HG03520 (cell line): ENCODE data around the gene SMARCD1.

Experiments
- ATAC-seq: cut with Tn5 transposase; IDR thresholded peaks from one replicate; pipeline ENCODE4 v1.9.1; 2021; ENCODE audit warnings: mild to moderate bottlenecking, moderate library complexity; ENCODE audit not compliant: unreplicated experiment

SMARCD1 gene

DNA sequence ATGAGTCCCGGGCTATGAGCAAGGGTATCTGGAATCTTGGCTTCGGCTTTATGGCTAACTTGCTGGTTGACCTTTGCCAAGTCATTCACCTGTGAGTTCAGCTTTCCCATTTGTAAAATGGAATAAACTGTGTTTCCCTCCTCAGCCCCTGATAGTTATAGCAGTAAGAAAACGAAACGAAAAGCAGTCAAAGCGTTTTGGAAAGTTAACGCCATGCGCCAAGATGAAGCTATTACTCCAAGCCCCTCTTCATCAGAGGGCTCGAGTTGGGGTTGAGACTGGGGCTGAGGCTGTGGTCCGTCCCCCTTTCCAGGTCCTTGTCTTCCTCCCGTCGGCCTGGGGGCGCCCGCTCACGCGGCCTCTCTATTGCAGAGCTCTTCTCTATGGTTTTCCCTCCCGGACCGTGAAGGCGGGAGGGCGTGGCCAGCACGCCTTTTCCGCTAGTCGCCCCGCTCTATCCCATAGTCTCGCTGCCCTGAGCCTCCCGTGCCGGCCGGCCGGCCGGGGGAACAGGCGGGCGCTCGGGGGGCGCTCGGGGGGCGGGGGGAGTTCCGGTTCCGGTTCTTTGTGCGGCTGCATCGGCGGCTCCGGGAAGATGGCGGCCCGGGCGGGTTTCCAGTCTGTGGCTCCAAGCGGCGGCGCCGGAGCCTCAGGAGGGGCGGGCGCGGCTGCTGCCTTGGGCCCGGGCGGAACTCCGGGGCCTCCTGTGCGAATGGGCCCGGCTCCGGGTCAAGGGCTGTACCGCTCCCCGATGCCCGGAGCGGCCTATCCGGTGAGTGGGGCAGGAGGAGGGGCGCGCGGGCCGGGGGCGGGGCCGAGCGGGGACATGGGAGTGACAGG is at the start of gene SMARCD1:
Gene SMARCD1 (plus strand): TSS at position 568 of the 840 bp plus-strand sequence. CDS start 28 bp downstream, at position 596.
- peak; percentile 60 for ATAC-seq

DNA sequence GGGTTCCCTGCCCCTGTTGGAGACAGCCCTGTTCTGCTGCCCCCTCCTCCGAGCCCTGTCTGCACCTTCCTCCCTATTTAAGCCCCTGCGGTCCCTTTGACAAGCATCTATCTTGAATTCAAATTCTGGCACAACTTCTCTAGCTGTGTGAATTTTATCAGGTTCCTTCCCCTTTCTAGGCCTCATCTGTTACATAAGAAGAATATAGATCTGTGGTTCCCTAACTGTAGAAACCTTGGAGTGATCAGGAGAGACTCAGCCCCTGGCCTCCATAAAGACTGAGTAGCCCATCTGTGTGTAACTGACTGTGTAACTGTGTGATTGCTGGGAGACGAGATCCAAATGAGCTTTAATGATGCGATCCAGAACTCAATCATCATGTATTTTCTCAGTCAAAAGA is 46.8 kb upstream of the SMARCD1 start:
- ATAC-seq: no peak

- ATAC-seq: no peak
These were observed 45.8 kb upstream of the SMARCD1 start for GRCh38 chr12:50039151-50039835.

DNA sequence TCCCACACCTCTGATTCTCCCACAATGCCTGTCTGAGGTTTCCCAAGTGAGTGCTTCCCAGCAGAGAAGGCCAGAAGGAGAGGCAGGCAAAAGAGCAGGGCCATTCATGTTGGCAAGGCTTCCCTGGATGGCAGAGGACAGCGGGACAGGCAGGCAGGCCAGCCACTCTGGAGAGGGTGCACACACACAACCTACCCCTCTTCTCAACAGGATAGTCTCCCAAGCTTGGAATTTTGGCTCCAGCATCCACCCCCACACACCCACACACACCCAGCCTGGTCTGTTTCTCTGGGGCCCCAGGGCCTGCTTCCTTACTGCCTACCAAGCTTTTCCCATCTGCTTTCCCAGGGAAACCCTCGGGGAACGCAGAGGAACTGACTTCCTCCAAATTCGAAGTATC is 44.5 kb upstream of the SMARCD1 start:
- ATAC-seq: no peak

- ATAC-seq: no peak
These were observed 43.9 kb upstream of the SMARCD1 start for GRCh38 chr12:50041062-50041860.

DNA sequence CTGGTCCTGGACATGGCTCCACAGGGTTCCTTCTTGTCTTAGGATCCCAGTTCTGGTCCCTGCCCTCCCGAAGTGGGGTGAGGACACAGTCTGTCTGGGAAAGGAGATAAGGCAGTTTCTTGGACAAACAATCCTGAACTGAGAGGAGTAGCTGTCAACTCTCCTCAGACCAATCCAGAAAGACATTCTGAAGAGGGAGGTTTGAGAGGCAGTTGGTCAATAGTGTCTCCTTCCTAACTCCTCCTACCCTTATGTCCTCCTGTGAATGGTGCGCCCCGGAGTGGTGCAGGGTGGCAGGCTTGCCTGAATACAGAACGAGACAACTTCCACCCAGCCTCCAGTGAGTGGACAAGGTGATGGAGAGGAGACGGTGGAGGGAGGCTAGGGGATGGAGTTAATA is 43.2 kb upstream of the SMARCD1 start:
- ATAC-seq: no peak

DNA sequence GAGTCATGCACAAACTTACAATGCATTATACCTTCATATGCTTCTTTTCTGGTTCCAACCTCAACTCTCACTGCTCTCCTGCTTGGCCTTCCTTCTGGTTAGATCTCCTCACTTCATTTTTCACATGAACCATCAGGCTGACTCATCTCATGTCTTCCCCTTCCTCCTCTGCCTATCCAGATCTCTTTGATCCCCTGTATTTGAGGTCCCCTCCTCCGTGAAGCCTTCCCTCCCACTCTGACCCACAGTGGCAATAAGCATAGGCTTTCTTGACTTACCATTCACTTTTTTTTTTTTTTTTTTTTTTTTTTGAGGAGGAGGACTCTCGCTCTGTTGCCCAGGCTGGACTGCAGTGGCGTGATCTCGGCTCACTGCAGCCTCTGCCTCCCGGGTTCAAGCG is 42.4 kb upstream of the SMARCD1 start:
- no peak for ATAC-seq

DNA sequence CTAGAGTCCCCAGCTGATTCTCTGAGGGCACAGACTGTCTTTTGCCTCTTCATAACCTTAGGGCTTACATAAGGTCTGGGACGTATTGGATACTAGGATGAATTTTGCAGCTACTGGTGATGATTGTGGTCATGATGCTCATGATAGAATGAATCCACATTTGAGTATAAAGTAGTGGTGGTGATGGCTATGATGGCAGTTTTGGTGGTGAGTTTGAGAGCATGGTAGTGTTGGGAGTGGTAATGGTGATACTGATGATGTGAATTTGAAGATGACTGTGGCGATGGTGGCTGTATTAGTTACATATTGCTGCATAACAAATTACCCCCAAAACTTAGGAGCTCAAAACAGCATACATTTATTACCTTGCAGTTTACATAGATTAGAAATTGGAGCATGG is 41.8 kb upstream of the SMARCD1 start:
- no peak for ATAC-seq

DNA sequence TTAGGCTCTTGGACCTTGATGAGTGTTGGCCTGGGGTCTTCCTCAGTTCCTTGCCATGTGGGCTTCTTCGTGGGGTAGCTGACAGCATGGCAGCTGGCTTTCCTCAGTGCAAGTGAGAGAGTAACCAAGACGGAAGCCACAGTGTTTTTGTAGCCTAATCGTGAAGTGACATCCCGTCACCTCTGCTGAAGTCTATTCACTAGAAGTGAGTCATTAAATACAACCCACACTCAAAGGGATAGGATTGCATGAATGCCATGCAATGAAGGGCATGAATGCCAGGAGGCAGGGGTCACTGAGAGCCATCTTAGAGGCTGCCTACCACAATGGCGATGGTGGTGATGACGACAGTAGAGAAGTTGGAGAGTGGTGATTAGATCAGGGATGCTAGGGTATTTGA is 41.3 kb upstream of the SMARCD1 start:
- no peak for ATAC-seq

- no peak for ATAC-seq
These were observed 37.4 kb upstream of the SMARCD1 start for GRCh38 chr12:50047693-50048250.

DNA sequence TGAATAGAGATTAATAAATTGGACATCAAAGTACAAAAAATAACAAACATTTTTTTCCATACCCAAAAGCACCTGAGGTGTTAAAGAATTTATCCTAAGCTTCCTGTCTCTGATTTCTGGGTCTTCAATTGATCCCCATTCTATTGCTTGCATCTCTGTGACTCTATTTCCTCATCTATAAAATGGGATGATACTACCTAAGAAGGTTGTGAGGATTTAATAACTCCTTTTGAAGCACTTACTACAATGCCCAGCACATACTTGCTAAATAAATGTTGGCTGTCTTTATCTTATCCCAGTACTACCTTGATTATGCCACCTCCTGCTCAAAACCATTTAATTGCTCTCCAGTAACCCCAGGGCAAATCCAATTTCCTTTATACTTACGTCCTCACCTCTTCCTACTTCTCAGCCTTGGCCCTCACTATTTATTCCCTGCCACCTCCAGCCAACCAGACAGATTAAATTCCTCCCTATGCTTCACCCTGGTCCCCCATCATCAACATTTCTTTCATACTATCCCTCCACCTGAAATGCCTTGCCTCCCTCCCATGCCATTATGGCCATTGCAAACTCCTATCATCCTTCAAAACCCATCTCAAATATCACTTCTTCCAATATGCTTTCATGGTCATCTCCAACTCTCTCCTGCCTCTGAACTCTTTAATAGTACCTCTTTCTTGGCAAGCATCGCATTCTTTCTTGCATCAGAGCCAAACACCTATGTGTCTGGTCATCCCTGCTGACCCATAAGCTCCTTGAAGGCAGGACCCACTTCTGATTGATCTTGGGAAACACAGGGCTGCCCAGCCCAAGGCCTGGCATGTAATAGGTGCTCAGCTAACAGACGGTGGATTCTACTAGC is 35.7 kb upstream of the SMARCD1 start:
- no peak for ATAC-seq

- no peak for ATAC-seq
These were observed 35.1 kb upstream of the SMARCD1 start for GRCh38 chr12:50050119-50050385.

GRCh38 chr12:50050410-50051098 is 34.6 kb upstream of the SMARCD1 start:
- no peak for ATAC-seq

- no peak for ATAC-seq
These were observed 33.9 kb upstream of the SMARCD1 start for GRCh38 chr12:50051101-50051806.

- ATAC-seq: no peak
These were observed 32.6 kb upstream of the SMARCD1 start for GRCh38 chr12:50052544-50052943.

GRCh38 chr12:50052964-50053363 is 32.2 kb upstream of the SMARCD1 start:
- ATAC-seq: no peak

DNA sequence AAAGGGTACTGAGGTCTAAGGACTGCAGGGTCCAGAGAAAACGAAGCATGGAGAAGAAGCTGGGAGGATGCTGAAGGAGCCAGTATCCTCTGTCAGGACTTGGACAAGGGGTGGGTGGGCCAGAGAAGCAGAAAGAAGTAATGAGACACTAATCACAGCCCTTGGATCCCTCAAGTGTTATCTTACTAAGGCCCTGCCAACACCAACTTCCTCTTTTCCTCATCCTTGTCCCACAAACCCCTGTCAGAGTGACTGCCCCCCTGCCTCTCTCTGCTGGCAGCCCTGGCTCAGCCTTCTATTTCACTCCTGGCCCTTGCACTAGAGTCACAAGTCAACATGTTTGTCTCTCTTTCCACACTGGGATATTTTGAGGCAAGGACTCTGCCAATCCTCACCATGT is 31.6 kb upstream of the SMARCD1 start:
- ATAC-seq: no peak

- no peak for ATAC-seq
These were observed 29.1 kb upstream of the SMARCD1 start for GRCh38 chr12:50055831-50056638.

DNA sequence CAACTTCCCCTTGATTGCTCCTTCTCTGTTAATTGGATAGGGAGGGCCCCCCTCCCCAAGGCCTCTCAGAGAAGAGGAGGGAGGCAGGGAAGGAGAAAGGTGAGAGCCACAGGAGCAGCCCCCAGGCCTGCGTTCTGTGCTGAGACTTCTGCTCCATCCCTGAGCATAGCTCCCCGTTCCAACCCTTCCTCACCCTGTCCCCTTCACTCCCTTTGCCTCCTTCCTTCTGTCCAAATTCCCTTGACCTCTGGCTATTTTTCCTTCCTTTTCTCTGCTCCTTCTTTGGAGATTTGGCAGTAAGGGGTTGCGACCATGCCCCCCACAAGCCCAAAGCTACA is 28.5 kb upstream of the SMARCD1 start:
- no peak for ATAC-seq
